ENCODE data around the gene CASZ1. TPM values are rescaled to one million over a fixed set of nuclear protein-coding genes. Genes with fewer than 3 reads are reported as not detected.

CASZ1 gene
- total RNA-seq, 1 experiment from 2014 or later = 2.2 TPM

DNA sequence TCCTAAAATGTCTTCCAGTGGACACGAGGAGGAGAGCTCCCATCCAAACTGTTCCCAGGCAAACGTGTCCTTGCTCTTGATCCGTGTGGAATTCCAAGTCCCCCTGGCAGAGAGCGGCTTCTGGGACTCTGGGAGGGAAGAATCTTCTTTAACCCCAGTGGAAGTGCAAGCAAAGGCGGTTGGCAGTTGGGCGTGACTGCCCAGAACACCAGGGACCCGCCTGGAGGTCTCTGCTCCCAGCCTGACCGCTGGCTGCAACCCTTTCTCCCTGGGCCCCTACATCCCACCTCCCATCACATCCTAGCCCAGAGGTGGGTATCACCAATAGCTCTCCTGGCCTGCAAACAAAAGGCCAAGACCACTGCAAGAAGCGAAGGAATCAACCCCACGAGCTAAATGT is 17.8 kb downstream of the CASZ1 start:
- in situ Hi-C loops (cut with HindIII; ENCODE audit: low sequenced_read_pairs) = no loop called here

DNA sequence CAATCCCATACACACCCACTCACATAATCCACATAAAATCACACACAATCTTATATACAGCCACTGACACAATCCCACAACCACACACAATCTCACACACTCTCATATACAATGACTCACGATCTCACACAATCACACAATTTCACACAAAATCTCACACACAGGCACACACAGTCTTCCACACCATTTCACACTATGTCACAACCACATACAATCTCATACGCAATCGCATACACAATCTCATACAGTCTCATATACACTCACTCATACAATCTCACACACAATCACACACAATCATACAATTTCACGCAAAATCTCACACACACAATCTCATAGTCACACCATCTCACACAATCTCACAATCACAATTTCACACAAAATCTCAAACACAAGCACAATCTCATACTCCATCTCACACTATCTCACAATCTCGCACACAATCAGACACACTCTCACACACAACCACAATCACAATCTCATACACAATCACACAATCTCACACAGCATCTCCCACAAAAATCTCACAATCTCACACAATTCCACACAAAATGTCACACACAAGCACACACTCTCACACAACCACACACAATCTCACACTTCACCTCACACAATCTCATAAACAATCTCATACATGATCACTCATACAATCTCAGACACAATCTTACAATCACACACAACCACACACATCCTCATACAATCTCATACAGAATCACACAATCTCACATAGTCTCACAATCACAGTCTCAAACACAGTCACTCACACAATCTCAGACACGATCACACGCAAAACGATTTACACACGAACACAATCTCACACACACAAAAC is 18.5 kb downstream of the CASZ1 start:
- DNase-seq (ENCODE audit: low spot score) = no peak

More for the DNA sequence above, 17.8 kb downstream of the CASZ1 start:
- no peak for DNase-seq (ENCODE audit: low spot score)

DNA sequence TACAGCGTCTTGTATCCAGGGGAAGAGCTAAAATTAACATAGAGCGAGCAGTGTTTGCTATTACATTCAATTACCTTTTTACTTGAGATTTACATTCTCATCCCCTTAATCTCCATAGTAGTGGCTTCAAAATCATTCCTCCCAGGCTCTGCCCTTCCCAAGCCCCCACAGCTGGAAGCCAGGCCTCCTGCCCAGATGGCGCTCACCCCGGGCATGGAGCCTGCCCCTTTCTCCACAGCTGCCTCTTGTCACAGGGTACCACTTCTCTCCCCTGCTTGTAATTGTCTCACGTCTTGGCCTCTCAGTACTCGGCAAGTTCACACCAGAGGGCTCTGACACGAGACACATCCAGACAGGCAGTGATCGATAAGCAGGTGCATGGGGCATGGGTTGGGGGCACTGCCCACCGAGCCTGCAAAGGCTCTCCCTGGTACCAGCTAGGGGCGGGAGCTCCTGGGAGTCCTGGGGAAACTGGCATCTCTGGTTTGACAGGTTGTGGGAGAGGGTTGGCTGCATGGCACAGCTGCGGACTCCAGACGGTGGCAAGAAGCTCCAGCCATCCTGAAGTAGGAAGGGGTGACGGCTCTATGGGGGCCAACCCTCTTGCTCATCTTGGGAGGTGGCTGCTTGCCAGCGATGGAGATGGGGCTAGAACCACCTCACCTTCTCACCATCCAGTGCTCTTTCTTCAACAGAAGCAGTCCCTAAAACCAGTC is 20.1 kb downstream of the CASZ1 start:
- in situ Hi-C loops (cut with HindIII; ENCODE audit: low sequenced_read_pairs) = no loop called here
- no peak for DNase-seq (ENCODE audit: low spot score)

More for the DNA sequence above, 18.5 kb downstream of the CASZ1 start:
- in situ Hi-C loops (cut with HindIII; ENCODE audit: low sequenced_read_pairs) = no loop called here

DNA sequence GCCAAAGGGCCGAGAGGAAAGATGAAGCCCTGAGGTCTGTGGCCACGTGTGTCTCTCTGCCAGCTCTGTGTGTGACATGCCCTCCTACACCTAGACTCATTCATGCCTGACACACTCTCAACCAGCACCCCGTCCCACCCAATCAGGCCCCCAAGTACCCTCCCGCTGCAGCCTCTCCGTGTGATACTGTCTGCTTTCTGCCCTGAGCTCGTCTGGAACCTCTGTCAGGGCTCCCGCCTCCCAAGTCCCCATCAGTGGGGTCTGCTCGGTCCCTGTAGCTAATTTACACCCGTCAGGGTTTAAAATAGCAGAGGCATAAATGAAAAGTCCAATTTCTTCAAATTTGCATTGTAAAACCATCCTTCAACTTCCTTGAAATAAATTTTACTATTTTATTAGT is 20.7 kb downstream of the CASZ1 start:
- no peak for DNase-seq (ENCODE audit: low spot score)
- in situ Hi-C loops (cut with HindIII; ENCODE audit: low sequenced_read_pairs) = no loop called here

DNA sequence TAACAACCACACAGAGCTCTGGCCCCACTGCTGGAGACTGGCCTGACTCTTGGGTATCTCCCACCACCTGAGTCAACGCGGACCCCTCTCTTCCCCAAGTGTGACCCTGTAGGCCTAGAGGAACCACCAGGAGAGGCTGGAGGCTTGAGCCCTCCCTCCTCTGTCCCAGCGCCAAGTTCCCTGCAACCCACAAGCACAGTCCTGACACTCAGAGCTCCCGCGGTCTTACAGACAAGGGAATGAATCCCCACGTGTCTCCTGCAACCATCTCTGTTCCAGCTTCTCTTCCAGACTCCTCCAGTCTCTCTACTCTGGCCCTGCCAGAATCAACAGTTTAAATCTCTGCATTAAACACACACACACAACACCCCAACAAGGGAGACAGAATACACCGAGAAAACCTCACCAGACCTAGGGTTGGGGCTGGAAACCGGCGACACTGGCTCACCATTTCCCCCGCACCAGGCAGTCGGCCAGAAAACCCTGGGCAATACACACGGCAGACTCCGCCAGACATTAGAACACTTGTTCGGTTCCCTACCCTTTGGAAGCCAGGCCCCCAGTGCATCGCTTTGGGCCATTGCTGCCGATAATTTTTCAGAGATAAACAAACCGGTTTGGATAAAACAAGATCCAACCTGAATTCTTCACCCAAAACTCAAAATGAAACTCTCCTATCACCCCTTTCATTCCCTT is 21.7 kb downstream of the CASZ1 start:
- DNase-seq (ENCODE audit: low spot score) = no peak
- in situ Hi-C loops (cut with HindIII; ENCODE audit: low sequenced_read_pairs) = no loop called here

DNA sequence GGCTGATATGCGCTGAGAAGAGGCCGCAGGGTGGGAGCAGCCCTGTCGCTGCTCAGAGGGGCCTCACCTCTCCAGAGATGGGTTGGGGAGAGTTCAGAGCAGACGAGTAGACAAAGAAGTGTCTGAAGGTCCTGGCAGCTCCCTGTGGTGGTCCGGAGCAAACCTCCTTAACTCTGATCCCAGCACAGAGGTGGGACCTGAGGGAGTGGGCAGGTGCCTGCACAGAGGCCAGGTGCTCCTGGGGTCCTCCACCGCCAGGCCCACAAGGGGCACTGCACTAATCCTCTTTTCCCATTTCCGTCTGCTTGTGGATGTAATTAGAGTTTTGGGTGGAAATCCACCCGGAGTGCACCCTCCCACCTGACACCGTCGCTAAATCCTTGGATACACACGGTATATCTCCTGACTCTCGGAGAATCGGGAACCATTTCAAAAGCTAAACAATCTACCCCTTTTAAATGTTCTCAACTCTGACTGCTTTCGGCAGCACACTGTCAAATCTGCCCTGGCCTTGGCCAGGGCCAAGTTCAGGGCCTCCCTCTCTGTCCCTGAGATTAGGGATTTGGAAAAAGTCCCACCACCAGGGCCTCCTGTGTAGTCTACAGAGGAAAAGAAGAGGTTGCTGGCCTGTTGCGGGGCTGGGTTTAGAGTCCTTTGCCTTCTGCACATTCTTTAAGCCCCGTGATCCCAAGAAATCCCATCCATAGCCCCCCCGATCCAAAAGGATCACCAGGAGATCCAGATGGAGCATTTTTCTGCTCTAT is 22.4 kb downstream of the CASZ1 start:
- in situ Hi-C loops (cut with HindIII; ENCODE audit: low sequenced_read_pairs) = no loop called here
- no peak for DNase-seq (ENCODE audit: low spot score)

DNA sequence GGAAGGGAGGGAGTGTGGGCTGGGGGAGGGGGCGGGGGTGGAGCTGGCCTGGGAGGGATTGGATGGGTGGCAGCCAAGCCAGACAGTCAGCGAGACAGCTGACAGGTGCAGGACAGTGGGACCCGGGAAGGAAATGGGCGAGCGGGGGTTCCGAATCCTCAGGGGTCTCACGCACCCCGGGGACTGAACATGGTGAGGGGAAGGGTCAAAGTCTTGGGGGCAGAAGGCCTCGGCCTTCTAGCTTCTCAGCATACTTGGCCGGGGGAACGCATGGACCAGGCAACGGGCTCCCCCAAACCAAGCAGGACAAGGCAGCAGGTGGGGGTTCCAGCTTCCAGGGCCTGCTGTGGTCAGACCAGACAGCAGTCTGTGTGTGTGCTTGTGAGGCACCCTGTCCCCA is 23.1 kb downstream of the CASZ1 start:
- in situ Hi-C loops (cut with HindIII; ENCODE audit: low sequenced_read_pairs) = no loop called here
- DNase-seq (ENCODE audit: low spot score) = no peak

DNA sequence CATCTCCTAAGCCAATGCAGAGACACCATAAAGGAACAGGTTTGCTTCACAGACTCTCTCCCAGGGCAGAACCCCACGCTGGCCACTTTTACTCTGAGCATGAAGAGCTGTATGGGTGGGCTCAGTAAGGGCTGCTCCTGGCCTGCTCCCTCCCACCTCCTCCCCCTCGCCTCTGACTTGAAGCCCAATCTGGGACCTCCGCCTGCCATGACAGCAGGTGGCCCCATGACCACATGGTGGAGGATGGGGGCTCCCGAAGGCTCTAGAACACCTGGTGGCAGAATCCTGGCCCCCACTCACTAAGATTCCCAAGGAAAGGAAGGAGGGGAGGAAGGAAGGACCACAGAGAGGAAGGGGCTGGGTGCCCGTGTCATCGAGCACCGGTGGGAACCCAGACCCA is 23.7 kb downstream of the CASZ1 start:
- in situ Hi-C loops (cut with HindIII; ENCODE audit: low sequenced_read_pairs) = no loop called here
- no peak for DNase-seq (ENCODE audit: low spot score)

DNA sequence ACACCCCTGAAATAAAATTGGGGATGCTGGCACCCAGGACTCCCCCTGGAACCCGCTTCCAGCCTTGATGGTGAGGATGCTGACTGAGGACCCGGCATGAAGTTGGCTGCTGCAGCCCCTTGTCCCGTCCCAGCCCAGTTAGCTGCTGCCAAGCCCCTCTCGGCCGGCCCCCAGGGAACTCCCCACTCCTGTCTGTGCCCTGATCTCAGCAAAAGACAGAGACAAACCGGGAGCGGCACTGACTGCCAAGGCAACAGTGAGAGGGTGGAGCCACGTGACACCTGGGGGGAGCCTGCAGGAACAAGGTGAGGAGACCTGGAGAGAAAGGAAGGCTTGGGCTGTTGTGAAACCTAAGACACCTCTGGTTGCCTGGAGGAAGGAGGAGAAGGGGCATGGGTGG is 24.7 kb downstream of the CASZ1 start:
- in situ Hi-C loops (cut with HindIII; ENCODE audit: low sequenced_read_pairs) = no loop called here
- no peak for DNase-seq (ENCODE audit: low spot score)

DNA sequence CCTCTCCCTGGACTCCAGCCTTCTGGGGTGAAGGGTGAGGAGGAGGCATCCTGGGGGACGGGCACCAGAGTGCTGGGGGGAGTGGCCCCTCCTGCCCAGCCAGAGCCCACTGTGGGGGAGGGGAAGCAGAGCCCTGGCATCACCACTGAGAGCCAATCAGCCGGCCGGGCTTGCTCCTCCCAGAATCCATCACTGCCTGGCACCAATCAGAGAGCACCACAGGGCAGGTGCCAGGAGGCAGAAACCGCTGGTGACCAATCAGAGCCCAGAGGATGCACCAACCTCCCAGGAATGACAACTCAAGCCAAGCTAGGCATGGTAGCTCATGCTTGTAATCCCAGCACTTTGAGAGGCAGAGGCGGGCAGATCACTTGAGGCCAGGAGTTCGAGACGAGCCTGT is 27.9 kb downstream of the CASZ1 start:
- DNase-seq (ENCODE audit: low spot score) = no peak
- in situ Hi-C loops (cut with HindIII; ENCODE audit: low sequenced_read_pairs) = no loop called here

DNA sequence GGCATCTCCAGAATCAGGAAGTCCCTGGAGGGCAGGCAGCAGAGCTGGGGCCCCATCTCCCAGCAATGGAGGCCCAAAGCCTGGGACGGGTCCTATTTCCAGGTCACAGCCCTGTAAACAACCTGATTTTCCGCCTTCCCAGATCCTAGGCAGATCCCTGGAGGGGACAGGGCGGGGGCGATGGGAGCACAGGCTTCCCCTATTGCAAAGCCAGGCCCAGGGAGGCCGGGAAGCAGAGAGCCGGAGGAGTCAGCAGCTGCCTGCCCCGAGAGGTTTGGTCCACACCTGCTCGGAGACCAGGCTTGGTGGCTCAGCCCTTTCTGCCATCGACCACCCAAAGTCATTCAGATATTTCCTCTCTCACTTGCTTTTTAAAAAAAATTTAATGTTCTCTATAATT is 29.2 kb downstream of the CASZ1 start:
- in situ Hi-C loops (cut with HindIII; ENCODE audit: low sequenced_read_pairs) = no loop called here

DNA sequence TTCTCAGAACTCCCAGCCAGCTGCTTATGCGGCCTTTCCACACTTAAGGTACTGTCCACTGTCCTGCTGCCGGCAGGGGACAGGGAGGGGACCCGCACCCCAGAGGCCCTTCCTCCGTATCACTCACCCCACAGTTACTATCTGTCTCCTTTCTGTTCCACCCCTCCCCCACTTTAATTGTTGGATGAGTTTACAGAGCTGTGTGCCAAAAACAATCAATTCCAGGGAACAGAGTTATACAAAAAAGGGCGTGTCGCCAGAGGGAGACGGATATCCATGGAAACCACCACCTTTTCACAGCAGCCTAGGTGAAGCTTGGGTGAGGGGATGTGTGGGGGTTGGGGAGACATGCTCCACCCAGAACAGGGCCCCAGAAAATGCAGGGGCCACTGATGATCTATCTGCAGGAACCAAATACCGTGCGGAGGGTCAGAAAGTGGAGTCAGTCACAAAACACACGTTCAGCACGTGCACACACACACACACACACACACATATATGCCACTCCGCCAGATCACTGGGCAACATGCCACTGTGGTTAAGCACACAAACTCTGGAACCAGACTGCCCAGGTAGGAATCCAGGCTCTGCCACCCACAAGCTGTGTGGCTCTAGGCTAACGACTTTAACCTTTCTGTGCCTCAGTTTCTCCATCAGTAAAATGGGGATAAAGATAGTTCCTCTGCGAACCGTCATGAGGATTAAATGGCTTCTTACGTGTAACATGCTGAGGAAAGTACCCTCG is 30.5 kb downstream of the CASZ1 start:
- no peak for DNase-seq (ENCODE audit: low spot score)
- in situ Hi-C loops (cut with HindIII; ENCODE audit: low sequenced_read_pairs) = no loop called here

More for the DNA sequence above, 29.2 kb downstream of the CASZ1 start:
- DNase-seq (ENCODE audit: low spot score) = no peak

DNA sequence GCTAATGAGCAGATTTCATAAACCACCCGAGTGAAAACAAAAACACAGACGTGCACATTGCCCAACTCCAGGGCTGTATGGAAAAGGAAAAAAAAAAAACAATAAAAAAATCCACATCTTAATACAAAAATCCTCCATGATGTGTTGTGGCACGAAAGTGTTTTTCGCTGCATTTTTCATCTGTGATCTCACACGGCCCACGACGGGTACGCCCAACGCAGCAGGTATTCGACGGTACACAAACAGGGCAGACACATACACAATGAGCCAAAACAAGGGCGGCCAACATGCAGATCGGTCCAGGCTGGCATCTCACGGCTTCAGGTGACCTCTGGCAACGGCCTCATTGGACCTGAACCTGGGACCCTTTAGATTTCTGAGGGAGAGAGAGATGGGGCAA is 31.1 kb downstream of the CASZ1 start:
- no peak for DNase-seq (ENCODE audit: low spot score)
- in situ Hi-C loops (cut with HindIII; ENCODE audit: low sequenced_read_pairs) = no loop called here

DNA sequence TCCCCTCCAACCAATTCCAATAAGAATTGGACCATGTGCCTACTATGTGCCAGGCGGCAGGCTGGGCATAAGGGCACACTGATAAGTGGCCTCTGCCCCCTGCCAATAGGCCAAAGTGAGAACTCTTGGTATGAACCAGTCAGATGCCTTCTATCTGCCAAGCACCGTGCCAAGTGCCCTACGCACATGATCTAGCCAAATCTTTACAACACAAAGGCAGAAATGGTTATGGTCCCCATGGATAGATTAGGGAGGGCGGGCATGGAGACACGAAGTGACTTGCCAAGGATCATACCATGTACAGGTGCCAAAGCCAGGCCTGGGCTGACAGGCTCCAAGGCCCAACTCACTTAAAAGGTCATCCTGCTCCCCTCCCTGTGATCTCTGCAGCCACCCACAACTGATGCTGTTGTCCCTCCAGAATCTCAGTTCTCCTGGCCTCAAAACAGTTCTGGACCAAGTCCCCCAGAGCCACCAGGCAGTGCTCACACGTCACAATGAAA is 32.1 kb downstream of the CASZ1 start:
- DNase-seq (ENCODE audit: low spot score) = no peak
- in situ Hi-C loops (cut with HindIII; ENCODE audit: low sequenced_read_pairs) = no loop called here

DNA sequence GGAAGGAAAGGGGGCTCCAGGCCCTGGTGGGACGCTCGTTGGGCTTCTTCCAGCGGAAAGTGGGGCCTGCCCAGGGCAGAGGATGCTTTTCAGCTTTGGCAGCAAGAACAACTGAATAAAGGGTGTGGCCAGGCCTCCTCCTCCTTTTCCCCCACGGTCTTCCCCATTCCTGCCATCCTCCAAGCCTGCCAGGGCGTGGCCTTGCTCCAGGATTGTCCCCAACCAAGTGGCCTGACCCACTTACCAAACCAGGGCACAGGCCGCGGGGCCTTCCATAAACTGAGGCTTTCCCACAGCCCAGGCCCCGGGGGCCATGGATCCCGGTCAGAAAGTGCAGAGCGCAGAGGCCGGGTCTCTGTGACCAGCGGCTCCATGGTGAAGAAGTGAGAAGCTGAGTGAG is 33.6 kb downstream of the CASZ1 start:
- in situ Hi-C loops (cut with HindIII; ENCODE audit: low sequenced_read_pairs) = no loop called here
- no peak for DNase-seq (ENCODE audit: low spot score)

DNA sequence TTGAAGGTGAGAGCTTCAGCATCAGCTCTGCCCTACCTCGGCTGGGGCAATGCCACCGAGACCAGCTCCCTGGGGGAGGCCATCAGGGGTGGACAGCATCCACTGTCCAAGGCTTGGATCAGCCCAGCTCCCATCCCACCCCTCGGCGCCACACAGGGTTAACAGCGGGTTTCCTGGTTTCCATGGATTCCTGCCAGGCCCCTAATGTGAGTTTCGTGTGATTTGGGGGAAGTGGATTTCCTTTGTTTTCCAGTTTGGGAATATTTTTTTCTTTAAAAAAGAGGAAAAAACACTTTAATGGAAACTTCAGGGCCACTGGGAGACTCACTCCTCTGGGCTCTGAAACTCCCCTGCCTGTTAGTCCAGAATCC is 34.3 kb downstream of the CASZ1 start:
- in situ Hi-C loops (cut with HindIII; ENCODE audit: low sequenced_read_pairs) = no loop called here
- DNase-seq (ENCODE audit: low spot score) = no peak

DNA sequence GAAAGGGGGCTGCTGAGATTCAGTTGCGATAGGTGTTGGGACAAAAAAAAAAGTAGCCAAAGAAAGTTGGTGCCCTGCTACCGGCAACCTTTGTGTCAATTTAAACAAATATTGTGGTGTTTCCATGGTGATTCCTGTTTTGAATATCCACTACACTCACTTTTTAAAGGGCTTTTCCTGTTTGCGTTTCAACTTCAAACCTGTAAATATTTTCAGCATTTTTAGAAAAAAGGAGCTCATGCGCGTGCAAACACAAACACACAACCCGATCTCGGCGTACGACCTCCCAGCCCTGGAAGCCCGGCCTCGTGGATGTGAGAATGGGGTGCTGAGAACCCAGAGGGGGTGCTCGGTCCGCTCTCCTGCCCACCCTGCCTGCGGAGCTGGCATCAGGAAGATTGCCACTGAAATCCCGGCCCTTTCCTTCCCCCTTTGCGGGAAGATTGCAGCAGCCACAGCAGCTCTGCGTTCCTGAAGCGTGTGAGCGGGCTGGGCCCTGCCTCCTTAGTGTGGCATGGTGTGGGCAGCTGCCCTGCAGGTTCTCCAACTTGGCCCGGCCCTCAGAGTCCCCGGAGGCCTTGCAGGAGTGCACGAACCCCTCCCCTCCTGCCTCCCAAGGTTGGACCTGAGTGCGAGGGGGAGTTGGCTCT is 34.8 kb downstream of the CASZ1 start:
- in situ Hi-C loops (cut with HindIII; ENCODE audit: low sequenced_read_pairs) = no loop called here
- no peak for DNase-seq (ENCODE audit: low spot score)
